Measurements from ENCODE around the gene TJP3.

The TJP3 gene

DNA sequence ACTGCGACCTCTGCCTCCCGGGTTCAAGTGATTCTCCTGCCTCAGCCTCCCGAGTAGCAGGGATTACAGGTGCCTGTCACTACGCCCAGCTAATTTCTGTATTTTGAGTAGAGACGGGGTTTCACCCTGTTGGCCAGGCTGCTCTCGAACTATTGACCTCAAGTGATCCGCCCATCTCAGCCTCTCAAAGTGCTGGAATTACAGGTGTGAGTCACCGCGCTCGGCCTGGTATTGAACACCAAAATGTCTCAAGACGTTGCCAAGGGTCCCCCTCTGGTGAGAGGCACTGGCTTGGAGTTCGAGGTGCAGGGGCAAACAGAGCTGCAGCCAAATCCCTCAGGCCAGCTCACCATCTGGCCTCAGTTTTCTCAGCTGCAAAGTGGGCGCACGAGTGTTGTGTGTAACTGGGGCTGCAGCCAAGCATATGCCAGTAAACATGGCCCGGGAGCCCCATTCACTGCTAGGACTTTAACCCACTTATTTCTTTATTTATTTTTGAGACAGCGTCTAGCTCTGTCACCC lies 8.0 kb downstream of the TJP3 start:
- no peak for DNase-seq (ENCODE audit: low spot score)

DNA sequence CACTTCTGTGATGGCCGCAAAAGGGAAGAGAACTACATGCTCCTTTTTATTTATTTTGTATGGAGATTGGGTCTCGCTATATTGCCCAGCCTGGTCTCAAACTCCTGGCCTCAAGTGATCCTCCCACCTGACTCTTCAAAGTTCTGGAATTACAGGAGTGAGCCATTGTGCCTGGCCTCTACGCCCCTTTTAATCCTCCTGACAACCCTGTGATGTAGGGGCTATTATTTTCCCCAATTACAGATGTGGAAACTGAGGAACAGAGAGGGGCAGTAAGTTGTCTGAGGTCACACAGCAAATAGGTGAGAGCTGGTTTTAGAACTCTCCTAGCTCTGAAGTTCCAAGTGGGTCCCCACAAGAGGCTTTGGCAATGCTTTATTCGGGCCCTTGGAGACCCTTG lies 11.7 kb downstream of the TJP3 start:
- no peak for DNase-seq (ENCODE audit: low spot score)

DNA sequence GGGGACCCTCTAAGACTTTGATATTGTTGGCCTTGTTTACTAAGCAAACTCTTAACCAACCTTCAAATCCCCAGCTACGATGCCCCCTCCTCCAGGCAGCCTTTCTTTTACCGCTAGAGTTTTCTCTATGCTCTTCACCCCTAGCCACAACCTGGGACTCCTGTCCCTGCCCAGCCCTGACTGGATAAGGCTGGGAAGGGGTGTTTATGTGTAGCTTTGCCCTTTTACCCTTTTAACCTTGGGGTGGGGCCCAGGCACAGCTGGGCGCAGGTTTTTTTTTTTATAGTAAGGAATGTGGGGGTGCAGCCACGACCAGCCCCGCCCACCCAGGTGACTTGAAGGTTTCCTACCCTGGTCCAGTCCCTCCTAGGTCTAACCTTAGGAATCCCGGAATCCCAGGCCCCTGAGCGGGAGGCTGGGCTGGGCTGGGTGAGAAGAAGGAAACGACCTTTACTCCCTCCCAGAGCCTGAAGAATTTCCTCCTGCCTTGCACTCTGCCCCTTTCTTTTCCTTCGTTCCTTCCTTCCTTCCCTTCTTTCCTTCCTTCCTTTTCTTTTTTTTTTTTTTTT lies 12.2 kb downstream of the TJP3 start:
- no peak for DNase-seq (ENCODE audit: low spot score)

DNA sequence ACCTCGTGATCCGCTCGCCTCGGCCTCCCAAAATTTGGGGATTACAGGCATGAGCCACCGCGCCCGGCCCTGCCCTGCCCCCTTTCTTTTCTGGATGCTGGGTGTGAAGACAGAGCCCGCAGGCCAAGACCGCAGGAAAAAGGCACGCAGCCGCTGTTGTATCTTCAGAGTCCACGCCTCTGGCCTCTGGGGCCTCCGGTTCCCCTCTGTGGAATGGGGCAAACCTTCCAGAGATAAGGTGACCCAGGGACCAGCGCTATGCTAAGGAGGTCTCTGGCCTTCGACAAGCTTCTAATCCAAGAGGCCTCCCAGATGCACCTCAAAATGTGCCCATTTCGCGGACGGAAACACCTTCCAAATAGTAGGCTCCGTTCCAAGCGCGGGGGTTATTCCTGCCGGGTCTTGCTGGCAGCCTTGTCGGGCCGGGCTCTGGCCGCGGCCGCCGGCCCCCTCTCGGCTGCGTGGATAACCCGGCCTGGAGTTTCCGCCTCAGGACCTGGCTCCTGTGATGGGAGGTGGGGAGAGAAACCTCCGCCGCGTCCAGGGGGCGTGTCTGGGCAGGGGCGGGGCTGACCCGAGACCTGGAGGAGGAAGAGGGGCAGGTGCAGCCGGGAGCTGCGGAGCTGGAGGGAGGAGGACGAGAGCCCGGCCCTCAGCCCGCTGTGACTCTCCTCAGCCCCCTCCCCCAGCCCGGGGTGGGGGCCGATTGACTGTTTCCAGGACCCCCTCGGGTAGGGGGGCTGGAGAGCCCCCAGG lies 13.1 kb downstream of the TJP3 start:
- DNase-seq (ENCODE audit: low spot score), result peak; percentile 89

DNA sequence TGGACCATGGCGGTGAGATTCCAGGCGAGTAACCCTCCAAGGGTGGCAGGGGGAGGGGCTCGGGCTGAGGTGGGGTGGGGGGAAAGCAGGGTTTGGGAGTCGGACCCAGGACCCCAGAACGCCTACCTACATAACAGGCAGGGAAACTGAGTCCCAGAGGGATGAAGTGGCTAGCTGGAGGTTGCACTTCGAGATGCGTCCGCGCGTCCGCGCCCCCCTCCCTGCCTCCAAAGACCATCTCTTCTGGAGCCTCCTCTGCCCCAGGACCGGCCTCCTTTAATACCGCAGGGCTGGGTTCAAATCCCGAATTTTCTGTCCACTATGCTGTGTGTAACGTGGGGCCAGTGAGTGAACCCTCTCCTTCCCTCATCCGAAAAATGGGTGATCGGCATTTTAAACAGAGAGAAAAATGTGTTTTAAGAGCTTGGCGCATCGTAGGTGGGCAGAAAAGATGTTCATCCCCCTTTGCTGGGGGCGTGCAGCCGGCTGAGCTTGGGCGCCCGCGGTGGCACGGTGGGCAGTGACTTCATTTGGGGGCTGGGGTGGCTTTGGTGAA lies 13.8 kb downstream of the TJP3 start:
- no peak for DNase-seq (ENCODE audit: low spot score)

DNA sequence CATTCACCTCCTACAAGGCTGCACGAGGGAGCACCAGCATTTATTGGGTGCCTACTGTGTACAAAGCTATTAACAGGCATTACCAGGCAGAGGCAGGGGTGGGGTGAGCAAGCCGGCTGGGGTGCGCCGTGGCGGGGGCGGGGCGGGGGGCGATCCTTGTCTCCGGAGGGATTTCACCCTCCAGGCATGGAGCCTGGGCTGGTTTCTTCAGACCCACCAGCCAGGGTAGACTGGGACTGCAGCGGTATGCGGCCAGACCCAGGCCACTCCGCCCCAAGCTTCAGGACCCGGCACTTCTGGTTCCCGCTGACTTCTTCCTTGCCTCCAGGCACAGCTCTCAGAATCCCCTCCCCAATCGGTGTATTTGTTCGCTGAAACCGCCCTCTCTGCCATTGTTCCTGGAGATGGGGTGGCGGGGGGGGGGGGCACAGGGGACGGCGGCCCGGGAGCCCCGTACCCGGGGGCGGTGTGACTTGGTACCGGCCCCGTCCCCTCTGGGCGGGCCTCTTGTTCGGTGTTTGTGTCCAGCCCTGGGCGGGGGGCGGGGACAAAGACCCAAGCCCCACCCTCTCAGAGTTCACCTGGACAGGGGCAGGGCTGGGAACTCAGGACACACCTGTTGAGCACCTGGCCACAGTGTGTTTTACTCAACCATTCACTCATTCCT lies 14.4 kb downstream of the TJP3 start:
- no peak for DNase-seq (ENCODE audit: low spot score)

DNA sequence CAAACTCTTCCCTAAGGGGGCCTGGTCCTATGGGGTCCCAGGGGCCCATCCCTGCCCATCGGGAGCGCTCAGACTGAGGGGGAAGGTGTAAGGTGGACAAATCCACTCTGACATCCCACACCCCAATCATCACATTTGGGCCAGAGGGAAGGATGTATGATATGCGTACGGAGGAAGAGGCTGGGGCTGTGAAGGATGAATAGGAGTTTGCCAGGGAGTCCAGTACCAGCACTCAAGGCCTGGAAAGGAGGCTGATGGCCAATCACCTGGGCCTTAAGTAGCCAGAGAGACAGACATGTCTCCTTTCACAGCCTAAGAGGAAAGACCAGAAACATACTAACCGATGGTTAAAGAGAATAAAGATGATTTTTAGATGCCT lies 14.9 kb downstream of the TJP3 start:
- DNase-seq (ENCODE audit: low spot score), result no peak

DNA sequence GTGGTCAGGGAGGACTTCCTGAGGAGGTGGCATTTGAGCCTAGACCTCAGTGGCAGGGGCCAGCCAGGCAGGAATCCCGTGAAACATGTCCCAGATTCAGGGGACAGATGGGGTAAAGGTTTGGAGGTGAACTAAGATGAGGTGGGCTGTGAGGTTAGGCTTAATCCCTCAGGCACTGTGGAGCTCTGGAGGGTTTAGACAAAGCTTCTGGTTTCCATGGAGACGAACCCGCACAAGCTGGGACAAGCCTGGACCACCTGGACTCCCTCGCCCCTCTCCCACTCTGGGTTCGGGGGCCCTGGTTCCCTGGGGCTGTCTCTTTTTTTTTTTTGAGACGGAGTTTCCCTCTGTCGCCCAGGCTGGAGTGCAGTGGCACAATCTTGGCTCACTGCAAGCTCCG lies 15.7 kb downstream of the TJP3 start:
- no peak for DNase-seq (ENCODE audit: low spot score)

DNA sequence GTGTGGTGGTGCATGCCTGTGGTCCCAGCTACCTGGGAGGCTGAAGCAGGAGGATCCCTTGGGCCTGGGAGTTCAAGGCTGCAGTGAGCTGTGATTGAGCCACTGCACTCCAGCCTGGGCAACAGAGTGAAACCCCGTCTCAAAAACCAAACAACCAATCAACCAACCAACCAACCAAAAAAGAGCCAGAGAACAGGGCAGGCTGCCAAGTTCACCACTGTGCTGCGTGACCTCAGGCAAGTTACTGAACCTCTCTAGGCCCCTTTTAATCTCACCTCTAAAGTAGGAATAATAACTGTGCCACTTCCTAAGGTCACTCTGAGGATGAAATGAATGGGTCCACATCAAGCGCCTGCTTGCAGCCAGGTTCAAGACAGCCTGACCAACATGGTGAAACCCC lies 16.9 kb downstream of the TJP3 start:
- no peak for DNase-seq (ENCODE audit: low spot score)

DNA sequence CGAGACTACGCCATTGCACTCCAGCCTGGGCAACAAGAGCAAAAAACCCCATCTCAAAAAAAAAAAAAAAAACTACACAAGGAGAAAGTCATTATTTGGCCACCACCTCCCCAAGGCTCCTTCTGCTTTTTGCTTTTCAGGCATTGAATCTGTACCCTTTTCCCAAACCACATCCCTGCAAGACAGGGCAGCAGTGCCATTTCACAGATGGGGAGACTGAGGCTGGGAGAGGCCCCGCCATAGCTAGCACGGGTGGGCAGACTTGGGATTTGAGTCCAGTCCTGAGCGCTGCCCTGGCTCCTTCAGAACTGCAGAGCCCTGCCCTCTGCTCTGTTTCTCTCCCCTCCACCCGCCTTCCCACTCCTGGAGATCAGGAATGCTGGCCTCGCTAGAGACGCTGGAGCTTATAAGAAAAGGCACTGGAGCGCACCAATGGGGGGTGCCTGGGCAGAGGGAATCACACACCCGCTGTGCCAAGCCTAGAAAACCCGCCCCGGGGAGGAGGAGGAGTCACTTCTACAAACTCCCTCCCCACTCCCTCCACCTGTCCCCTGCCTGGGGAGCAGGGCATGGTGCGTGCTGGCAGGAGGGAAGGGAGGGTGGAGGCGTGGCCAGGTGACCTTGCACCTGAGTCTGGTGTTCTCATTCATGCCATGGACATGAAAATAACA lies 17.6 kb downstream of the TJP3 start:
- DNase-seq (ENCODE audit: low spot score), result no peak

DNA sequence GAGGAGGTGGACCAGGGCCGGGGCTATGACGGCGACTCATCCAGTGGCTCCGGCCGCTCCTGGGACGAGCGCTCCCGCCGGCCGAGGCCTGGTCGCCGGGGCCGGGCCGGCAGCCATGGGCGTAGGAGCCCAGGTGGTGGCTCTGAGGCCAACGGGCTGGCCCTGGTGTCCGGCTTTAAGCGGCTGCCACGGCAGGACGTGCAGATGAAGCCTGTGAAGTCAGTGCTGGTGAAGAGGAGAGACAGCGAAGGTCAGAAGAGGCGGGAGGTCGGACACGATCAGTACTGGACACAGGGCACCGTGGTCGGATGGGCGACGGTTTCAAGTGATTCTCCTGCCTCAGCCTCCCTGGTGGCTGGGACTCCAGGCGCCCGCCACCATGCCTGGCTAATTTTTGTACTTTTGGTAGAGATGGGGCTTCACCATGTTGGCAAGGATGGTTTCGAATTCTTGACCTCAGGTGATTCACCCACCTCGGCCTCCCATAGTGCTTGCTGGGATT lies 22.3 kb downstream of the TJP3 start:
- no peak for DNase-seq (ENCODE audit: low spot score)

DNA sequence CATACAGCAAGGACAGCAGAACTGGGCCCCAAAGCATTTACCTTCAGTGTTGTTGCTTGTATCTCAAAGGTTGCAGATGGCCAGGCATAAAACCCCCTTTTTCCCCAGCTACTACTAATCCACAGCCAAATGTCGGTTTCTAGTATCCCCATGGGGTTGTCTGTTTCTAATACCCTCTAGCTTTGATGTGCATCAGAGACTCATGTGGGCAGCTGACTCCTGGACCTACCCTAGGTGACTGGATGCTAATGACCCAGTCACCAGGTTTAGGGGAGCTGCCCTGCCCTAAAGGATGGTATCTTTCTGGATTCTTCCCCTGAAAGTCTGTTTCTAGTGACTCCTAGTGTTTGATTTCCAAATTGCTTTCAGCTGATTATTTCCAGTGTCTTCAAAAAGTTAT lies 23.9 kb downstream of the TJP3 start:
- DNase-seq (ENCODE audit: low spot score), result no peak

DNA sequence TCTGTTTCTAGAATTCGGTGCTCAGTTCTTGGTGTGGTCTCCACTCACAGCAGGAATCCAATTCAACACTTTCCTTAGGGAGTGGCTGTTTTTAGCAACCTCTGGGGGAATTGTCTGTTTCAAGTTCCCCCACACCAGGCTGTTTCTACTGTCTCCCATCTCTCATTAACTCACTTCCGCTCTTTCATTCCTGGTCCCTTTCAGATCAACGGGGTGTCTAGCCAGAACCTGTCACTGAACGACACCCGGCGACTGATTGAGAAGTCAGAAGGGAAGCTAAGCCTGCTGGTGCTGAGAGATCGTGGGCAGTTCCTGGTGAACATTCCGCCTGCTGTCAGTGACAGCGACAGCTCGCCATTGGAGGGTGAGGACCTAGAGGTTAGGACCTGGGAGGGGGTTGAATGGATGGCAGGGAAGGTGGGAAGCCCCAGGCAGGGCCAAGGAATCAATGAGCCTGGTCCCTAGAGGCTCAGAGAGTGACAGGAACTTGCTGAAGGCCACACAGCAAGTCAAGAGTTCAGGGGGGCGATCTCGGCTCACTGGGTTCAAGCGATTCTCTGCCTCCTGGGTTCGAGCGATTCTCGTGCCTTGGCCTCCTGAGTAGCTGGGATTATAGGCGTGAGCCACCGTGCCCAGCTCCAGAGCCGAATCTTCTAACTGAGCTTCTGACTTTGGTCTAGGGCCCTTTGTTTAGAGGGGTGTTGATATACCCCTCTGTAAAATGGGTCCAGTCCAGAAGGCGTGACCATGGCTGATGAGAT lies 25.5 kb downstream of the TJP3 start:
- no peak for DNase-seq (ENCODE audit: low spot score)

DNA sequence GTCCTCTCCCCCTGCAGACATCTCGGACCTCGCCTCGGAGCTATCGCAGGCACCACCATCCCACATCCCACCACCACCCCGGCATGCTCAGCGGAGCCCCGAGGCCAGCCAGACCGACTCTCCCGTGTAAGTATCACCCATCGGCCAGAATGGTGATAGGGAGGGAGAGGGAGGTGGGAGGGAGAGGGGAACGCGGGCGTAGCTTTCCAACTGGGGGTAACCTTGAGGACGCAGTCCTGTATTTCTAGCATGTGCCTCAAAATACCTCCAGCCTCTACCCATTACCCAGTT lies 26.1 kb downstream of the TJP3 start:
- DNase-seq (ENCODE audit: low spot score), result no peak

DNA sequence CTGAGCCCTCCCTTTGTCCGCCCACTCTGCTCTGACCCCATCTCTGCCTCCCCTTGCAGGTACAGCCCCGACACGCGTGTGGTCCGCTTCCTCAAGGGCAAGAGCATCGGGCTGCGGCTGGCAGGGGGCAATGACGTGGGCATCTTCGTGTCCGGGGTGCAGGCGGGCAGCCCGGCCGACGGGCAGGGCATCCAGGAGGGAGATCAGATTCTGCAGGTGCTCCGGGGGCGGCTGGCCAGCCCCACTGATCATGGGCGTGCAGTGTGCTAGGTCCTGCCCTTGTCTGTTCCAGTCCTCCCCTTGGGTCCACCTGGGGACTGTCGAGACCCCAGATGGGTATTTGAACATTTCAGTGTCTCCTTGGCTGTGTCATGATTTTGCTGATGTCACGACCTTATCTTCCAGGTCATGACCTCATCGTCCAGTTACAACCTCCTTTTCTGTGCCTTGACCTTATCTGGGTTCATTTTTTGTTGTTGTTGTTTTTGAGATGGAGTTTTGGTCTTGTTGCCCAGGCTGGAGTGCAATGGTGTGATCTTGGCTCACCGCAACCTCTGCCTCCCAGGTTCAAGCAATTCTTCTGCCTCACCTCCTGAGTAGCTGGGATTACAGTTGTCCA lies 28.0 kb downstream of the TJP3 start:
- no peak for DNase-seq (ENCODE audit: low spot score)

DNA sequence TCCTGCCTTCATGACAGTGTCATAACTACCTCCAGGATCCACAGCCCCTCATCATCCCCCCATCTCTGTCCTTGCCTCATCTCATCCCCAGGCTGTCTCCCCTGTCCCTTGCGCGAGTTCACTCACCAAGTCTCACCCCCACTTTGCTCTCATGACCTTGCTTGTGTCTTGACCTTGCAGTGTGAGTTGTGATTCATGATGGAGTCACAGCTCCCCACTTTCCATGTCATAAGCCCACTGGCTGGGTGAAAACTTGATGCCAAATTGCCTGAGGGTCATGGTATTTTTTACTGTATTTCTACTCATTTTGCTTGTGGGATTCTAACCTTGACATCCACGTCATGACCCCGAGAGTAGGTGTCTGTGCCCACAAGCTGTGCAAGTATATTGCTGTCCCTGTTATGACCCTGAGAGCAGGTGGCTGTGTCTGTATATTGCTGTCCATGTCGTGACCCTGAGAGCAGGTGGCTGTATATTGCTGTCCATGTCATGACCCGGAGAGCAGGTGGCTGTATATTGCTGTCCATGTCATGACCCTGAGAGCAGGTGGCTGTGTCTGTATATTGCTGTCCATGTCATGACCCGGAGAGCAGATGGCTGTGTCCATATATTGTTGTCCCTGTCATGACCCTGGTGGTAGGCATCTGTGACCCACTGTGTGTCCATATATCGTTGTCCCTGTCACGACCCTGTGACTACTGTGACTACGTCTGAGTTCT lies 29.5 kb downstream of the TJP3 start:
- DNase-seq (ENCODE audit: low spot score), result no peak

DNA sequence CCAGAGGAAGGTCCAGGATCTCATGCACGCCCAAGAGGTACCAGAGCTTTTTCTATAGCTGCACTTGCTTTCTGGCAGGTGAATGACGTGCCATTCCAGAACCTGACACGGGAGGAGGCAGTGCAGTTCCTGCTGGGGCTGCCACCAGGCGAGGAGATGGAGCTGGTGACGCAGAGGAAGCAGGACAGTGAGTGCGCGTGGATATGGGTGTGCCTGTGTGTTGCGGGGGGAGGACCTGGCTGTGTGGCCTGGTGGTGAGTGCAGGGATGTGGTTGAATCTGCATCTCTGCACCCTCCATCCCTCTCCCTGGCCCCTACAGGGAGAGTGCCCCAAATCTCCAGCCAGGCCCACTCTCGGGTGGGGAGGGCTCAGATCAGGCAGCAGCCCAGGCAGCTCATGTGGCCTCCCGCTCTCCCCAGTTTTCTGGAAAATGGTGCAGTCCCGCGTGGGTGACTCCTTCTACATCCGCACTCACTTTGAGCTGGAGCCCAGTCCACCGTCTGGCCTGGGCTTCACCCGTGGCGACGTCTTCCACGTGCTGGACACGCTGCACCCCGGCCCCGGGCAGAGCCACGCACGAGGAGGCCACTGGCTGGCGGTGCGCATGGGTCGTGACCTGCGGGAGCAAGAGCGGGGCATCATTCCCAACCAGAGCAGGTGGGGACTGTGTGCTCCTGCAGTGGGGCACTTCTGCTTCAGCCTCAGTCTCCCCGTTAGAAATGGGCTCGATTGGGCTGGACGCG lies 30.5 kb downstream of the TJP3 start:
- DNase-seq (ENCODE audit: low spot score), result no peak

DNA sequence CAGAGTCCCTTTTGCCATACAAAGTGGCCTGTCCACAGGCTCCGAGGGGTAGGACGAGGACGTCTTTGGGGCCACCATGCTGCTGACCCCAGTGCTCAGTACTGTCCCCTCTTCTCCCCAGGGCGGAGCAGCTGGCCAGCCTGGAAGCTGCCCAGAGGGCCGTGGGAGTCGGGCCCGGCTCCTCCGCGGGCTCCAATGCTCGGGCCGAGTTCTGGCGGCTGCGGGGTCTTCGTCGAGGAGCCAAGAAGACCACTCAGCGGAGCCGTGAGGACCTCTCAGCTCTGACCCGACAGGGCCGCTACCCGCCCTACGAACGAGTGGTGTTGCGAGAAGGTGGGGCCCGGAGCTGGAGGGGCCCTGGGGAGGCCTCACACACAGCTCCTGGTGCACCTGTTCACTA lies 32.2 kb downstream of the TJP3 start:
- DNase-seq (ENCODE audit: low spot score), result no peak

DNA sequence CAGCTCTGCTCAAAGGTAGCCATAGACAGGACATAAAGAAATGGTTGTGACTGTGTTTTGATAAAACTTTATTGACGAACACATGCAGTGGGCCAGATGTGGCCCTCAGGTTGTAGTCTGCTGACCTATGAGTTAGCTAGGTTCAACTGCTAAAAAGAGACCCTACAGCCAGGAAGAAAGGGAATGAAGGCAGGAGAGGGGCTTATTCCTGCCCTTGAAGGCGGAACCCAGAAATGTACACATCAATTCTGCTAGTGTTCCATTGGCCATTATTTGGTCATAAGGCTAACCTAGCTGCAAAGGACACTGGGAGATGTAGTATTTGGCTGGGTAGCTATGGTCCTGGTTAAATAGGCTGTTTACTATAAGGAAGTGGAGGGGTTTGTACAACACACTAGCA lies 35.3 kb downstream of the TJP3 start:
- DNase-seq (ENCODE audit: low spot score), result peak; percentile 43
